ENCODE results near the gene VEGFB. TPM values are rescaled to one million over a fixed set of nuclear protein-coding genes. Genes with fewer than 3 reads are reported as not detected.

The VEGFB gene
- 76.2 and 77.7 TPM in 2 replicates for polyA plus RNA-seq (2013)

- peak within 1 kb of the TSS; percentile 53 for H3K4ac ChIP-seq (ENCODE audit: low read depth, low read length)
Observed at GRCh38 chr11:64233913-64234586, at the start of gene VEGFB. TSS of gene VEGFB (plus strand) at chr11:64234584. CDS start at chr11:64234834, 250 bp downstream.

DNA sequence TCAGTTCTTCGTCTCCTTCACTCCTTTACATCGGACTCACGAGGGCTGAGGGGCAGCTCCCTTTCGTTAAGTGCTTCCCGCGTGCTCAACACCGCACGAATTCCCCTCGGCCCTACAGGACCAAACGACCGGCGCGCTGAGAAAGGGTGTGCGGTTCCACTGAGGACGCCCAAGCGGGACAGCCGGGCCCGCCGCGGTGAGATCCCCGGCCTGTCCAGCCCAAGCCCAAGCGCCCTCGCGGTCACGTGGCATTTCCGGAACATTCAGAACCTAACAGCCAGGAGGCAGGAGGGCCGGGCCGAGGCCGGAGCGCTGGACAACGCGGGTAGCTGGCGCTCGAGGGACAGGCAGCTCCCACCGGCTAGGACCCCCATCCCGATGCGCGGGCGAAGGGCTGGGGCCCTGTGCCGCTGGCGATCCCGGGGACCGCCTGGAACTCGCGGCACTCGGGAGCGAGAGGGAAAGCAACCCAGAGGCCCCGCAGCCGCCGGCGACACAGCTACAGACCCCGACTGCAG, 49.1 kb upstream of the VEGFB start:
- no CpG with 5 or more reads among the region's 52 CpGs for WGBS (ENCODE audit: extremely low coverage, insufficient coverage, insufficient read length)
- peak overlapping the region; percentile 69 for H3K4me2 ChIP-seq (ENCODE audit: low read length)
- peak overlapping the region; percentile 80 for H2AFZ ChIP-seq (ENCODE audit: insufficient read depth, low read length, poor library complexity)
- H3K27ac ChIP-seq (ENCODE audit: low read depth, low read length), result peak overlapping the region; percentile 89
- peak overlapping the region; percentile 97 for H3K18ac ChIP-seq (ENCODE audit: low read length)
- peaks cover 0 to 5% of the 10 kb centered on the region in 2 experiments for H3K4me1 ChIP-seq (ENCODE audit: control insufficient read depth in 1 of 2, insufficient read depth in 2 of 2, low read length in 2 of 2)
- peak overlapping the region; percentile 84 for H4K91ac ChIP-seq (ENCODE audit: low read depth, low read length)
- peak overlapping the region; percentile 92 for H3K14ac ChIP-seq (ENCODE audit: low read length)
- H3K23ac ChIP-seq (ENCODE audit: low read length), result no peak overlapping the region
- H2AK5ac ChIP-seq (ENCODE audit: low read length), result peak overlapping the region; percentile 61
- H3K9me3 ChIP-seq (ENCODE audit: insufficient read depth, low read depth, low read length), result no peaks in the 10 kb centered on the region
- peak overlapping the region; percentile 77 for H2BK5ac ChIP-seq (ENCODE audit: low read depth, low read length, poor library complexity)
- H3K4me3 ChIP-seq (ENCODE audit: low read depth, low read length), result peak overlapping the region; percentile 79
- peak overlapping the region; percentile 49 for H3K4ac ChIP-seq (ENCODE audit: low read depth, low read length)
- peak; percentile 73 to 87 for DNase-seq
- H3K36me3 ChIP-seq (ENCODE audit: control insufficient read depth in 1 of 2, insufficient read depth in 2 of 2, low read length in 2 of 2), result peaks cover 2 to 4% of the 10 kb centered on the region in 2 experiments
- H3K79me2 ChIP-seq (ENCODE audit: control insufficient read depth, insufficient read depth, low read length, poor library complexity), result peaks cover 19% of the 10 kb centered on the region
- H3K27me3 ChIP-seq (ENCODE audit: insufficient read depth, low read length), result no peaks in the 10 kb centered on the region
- peak overlapping the region; percentile 85 for H3K9ac ChIP-seq (ENCODE audit: low read length)
- no peak overlapping the region for H2BK12ac ChIP-seq (ENCODE audit: low read length)
- H4K8ac ChIP-seq (ENCODE audit: low read depth, low read length), result peak overlapping the region; percentile 92
- peaks cover 10% of the 10 kb centered on the region for H3K79me1 ChIP-seq (ENCODE audit: low read length)
- peak overlapping the region; percentile 72 for H2BK120ac ChIP-seq (ENCODE audit: insufficient read depth, low read length, poor library complexity)
- H4K12ac ChIP-seq (ENCODE audit: low read depth, low read length), result peak overlapping the region; percentile 79

More at GRCh38 chr11:64233913-64234586, at the start of gene VEGFB:
- peak within 1 kb of the TSS; percentile 35 for H3K9ac ChIP-seq (ENCODE audit: low read length)
- H2BK12ac ChIP-seq (ENCODE audit: low read length), result no peak within 1 kb of the TSS
- peak within 1 kb of the TSS; percentile 62 for H2AFZ ChIP-seq (ENCODE audit: insufficient read depth, low read length, poor library complexity)
- peaks cover 10% of the 10 kb centered on the region for H3K79me2 ChIP-seq (ENCODE audit: control insufficient read depth, insufficient read depth, low read length, poor library complexity)
- peak within 1 kb of the TSS; percentile 79 for H3K4me2 ChIP-seq (ENCODE audit: low read length)
- peak in 1 of 2 donors; percentile 64 for DNase-seq
- H3K27ac ChIP-seq (ENCODE audit: low read depth, low read length), result peak within 1 kb of the TSS; percentile 33
- peak within 1 kb of the TSS; percentile 81 for H3K4me3 ChIP-seq (ENCODE audit: low read depth, low read length)
- H3K23ac ChIP-seq (ENCODE audit: low read length), result no peak within 1 kb of the TSS
- peaks cover 19 to 25% of the 10 kb centered on the region in 2 experiments for H3K36me3 ChIP-seq (ENCODE audit: control insufficient read depth in 1 of 2, insufficient read depth in 2 of 2, low read length in 2 of 2)
- peaks cover 4 to 7% of the 10 kb centered on the region in 2 experiments for H3K4me1 ChIP-seq (ENCODE audit: control insufficient read depth in 1 of 2, insufficient read depth in 2 of 2, low read length in 2 of 2)
- peaks cover 11% of the 10 kb centered on the region for H3K79me1 ChIP-seq (ENCODE audit: low read length)
- peak within 1 kb of the TSS; percentile 73 for H3K18ac ChIP-seq (ENCODE audit: low read length)
- H4K8ac ChIP-seq (ENCODE audit: low read depth, low read length), result peak within 1 kb of the TSS; percentile 72
- H3K14ac ChIP-seq (ENCODE audit: low read length), result peak within 1 kb of the TSS; percentile 81
- peak within 1 kb of the TSS; percentile 52 for H2AK5ac ChIP-seq (ENCODE audit: low read length)
- peak within 1 kb of the TSS; percentile 85 for H4K91ac ChIP-seq (ENCODE audit: low read depth, low read length)
- H2BK5ac ChIP-seq (ENCODE audit: low read depth, low read length, poor library complexity), result peak within 1 kb of the TSS; percentile 33
- H3K9me3 ChIP-seq (ENCODE audit: insufficient read depth, low read depth, low read length), result no peaks in the 10 kb centered on the region
- H2BK120ac ChIP-seq (ENCODE audit: insufficient read depth, low read length, poor library complexity), result peak within 1 kb of the TSS; percentile 27
- H3K27me3 ChIP-seq (ENCODE audit: insufficient read depth, low read length), result no peaks in the 10 kb centered on the region
- WGBS (ENCODE audit: extremely low coverage, insufficient coverage, insufficient read length), result no CpG with 5 or more reads among the region's 62 CpGs
- H4K12ac ChIP-seq (ENCODE audit: low read depth, low read length), result peak within 1 kb of the TSS; percentile 60

DNA sequence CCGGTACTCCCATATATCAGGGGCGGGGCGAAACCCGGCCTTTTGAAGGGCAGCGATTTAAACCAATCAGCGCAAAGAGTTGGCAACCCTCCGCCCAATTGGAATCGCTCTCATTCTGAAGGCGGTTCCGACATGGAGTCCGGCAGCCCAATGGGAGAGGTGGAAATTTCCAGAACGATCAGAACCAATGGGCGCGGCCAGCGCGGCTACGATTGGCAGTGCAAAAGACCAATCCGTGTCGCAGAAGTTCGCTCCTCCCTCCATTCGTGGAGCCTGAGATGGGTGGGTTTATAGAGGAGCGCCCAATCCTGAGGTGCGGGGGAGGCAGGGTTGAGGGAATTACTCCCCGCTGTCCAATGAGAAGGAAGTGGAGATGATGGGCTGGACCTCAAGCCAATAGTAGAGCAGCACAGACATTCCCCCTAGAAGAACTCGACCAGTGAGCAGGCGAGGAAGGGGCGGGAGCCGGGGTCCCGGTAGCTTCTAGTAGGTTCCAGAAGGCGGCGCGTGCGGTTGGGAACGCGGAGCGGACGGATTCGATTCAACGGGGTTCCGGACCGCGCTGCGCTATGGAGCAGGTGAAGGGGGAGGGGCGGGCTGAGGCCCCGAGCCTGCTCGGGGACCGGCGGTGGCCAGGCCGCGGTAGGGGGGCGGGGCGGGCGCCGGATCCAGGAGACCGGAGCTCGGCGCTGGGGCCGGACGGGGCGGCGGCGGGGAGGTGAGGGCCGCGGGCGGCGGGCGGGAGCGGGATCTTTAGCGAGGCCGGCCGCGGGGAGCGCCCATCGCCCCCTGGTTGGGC, 48.5 kb upstream of the VEGFB start, which contains the start of gene STIP1:
Gene STIP1, plus strand, starts transcription at position 479 of the 799 bp plus-strand sequence. Its CDS starts 91 bp downstream, at position 570.
- Histone ChIP-seq H3K4me1 (ENCODE audit: control insufficient read depth in 1 of 2, insufficient read depth in 2 of 2, low read length in 2 of 2) (peaks cover 0 to 5% of the 10 kb centered on the region in 2 experiments), H2AFZ (ENCODE audit: insufficient read depth, low read length, poor library complexity) (peak within 1 kb of the TSS; percentile 80), H3K79me1 (ENCODE audit: low read length) (peaks cover 10% of the 10 kb centered on the region), H4K91ac (ENCODE audit: low read depth, low read length) (peak within 1 kb of the TSS; percentile 84), H3K27ac (ENCODE audit: low read depth, low read length) (peak within 1 kb of the TSS; percentile 89), H3K27me3 (ENCODE audit: insufficient read depth, low read length) (no peaks in the 10 kb centered on the region), H4K12ac (ENCODE audit: low read depth, low read length) (peak within 1 kb of the TSS; percentile 79), H2BK5ac (ENCODE audit: low read depth, low read length, poor library complexity) (peak within 1 kb of the TSS; percentile 77), H4K8ac (ENCODE audit: low read depth, low read length) (peak within 1 kb of the TSS; percentile 92), H3K36me3 (ENCODE audit: control insufficient read depth in 1 of 2, insufficient read depth in 2 of 2, low read length in 2 of 2) (peaks cover 5 to 7% of the 10 kb centered on the region in 2 experiments), H3K9ac (ENCODE audit: low read length) (peak within 1 kb of the TSS; percentile 86), H3K79me2 (ENCODE audit: control insufficient read depth, insufficient read depth, low read length, poor library complexity) (peaks cover 23% of the 10 kb centered on the region), H3K9me3 (ENCODE audit: insufficient read depth, low read depth, low read length) (no peaks in the 10 kb centered on the region), H3K4me2 (ENCODE audit: low read length) (peak within 1 kb of the TSS; percentile 69), H2BK12ac (ENCODE audit: low read length) (no peak within 1 kb of the TSS), H3K4me3 (ENCODE audit: low read depth, low read length) (peak within 1 kb of the TSS; percentile 79), H2AK5ac (ENCODE audit: low read length) (peak within 1 kb of the TSS; percentile 90), H3K18ac (ENCODE audit: low read length) (peak within 1 kb of the TSS; percentile 97), H3K14ac (ENCODE audit: low read length) (peak within 1 kb of the TSS; percentile 92), H3K4ac (ENCODE audit: low read depth, low read length) (peak within 1 kb of the TSS; percentile 82), H3K23ac (ENCODE audit: low read length) (no peak within 1 kb of the TSS), H2BK120ac (ENCODE audit: insufficient read depth, low read length, poor library complexity) (peak within 1 kb of the TSS; percentile 72)
- DNase-seq, result peak; percentile 100
- no CpG with 5 or more reads among the region's 74 CpGs for WGBS (ENCODE audit: extremely low coverage, insufficient coverage, insufficient read length)

Measured in trophoblast cell (in vitro differentiated cells and primary cell).